ENCODE data around the gene MYOD1. TPM values are rescaled to one million over a fixed set of nuclear protein-coding genes. Genes with fewer than 3 reads are reported as not detected.

The MYOD1 gene
- total RNA-seq, 1 donor from 2014 or later = not detected

DNA sequence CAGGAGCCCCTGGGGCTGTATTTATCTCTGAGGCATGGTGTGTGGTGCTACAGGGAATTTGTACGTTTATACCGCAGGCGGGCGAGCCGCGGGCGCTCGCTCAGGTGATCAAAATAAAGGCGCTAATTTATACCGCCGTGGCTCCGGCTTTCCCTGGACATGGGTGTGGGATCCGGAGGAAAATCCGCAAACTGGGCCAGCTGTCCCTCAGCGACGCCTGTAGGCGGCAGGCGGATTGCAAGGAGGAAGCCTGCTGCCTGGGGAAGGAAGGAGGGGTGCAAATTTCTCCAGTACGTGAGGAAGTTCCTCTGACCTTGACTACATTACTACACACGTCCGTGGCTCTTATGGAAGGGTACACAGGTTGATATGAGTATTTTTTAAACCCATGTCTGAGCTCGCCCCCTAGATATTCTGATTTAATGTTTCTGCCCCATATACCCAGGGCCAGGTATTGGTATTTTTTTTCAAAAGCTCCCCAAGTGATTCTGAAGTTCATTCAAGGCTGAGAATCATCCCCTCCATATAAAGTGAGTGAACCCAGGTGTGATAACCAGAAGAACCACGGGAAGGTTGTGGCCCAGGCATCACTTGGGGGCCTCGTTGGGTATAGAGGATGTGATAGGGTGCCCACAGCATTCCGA, 2.8 kb downstream of the MYOD1 start:
- peak; percentile 60 for DNase-seq (ENCODE audit: low spot score)
- Mint-ChIP-seq H3K36me3 (ENCODE audit: low read depth, unreplicated experiment) (no peaks in the 10 kb centered on the region), H3K27me3 (ENCODE audit: unreplicated experiment) (peaks cover 14% of the 10 kb centered on the region), H3K9me3 (ENCODE audit: unreplicated experiment) (no peaks in the 10 kb centered on the region), H3K4me1 (ENCODE audit: unreplicated experiment) (no peaks in the 10 kb centered on the region), H3K4me3 (ENCODE audit: unreplicated experiment) (no peak overlapping the region), H3K27ac (ENCODE audit: unreplicated experiment) (no peak overlapping the region)
- TF ChIP-seq, protein P1, sequence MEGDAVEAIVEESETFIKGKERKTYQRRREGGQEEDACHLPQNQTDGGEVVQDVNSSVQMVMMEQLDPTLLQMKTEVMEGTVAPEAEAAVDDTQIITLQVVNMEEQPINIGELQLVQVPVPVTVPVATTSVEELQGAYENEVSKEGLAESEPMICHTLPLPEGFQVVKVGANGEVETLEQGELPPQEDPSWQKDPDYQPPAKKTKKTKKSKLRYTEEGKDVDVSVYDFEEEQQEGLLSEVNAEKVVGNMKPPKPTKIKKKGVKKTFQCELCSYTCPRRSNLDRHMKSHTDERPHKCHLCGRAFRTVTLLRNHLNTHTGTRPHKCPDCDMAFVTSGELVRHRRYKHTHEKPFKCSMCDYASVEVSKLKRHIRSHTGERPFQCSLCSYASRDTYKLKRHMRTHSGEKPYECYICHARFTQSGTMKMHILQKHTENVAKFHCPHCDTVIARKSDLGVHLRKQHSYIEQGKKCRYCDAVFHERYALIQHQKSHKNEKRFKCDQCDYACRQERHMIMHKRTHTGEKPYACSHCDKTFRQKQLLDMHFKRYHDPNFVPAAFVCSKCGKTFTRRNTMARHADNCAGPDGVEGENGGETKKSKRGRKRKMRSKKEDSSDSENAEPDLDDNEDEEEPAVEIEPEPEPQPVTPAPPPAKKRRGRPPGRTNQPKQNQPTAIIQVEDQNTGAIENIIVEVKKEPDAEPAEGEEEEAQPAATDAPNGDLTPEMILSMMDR (IDR thresholded peaks at IDR 0.05; ENCODE audit: unreplicated experiment) = peak; percentile 37

DNA sequence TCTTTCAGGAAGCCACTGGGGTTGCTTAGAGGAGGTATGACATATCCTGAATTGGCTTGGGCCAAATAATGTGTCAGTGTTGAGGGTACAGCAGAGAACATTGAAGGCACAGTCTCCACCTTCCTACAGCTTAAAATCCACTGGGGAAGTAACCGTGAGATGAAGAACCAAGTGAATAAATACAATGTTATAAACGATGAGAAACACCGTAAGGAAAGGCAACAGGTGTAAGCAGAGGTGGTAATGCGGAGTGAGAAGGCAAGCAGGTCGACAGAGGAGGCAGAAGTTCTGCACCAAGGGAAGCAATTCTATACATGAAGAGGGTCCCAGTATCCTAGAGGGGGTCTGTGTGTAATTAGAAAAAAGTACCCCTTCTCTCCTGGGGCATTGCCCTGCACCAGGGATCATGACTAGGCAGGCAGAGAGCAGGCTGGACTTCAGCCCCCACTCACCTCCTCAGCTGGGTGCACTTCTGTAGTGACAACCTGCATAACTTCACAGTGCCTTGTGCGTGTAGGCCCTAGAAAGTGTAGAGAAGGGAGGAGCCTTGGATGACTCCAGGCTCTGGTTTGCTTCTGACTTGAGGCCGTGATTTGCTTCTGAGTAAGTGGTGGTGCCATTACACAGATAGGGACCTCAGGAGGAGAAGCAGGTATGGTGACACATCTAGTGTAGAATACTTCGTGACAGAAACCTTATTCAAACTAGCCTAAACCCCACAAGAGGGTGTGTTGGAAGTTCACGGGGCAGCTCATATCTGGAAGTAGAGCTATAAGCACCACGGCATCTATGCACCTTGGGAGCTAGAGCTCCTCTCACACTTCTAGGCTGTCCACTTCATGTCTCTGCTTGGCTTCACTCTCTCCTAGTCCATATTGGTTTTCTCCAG, 4.9 kb downstream of the MYOD1 start:
- Mint-ChIP-seq H3K9me3 (ENCODE audit: unreplicated experiment) (no peaks in the 10 kb centered on the region), H3K4me1 (ENCODE audit: unreplicated experiment) (no peaks in the 10 kb centered on the region), H3K27ac (ENCODE audit: unreplicated experiment) (no peak overlapping the region), H3K4me3 (ENCODE audit: unreplicated experiment) (no peak overlapping the region), H3K27me3 (ENCODE audit: unreplicated experiment) (peaks cover 4% of the 10 kb centered on the region), H3K36me3 (ENCODE audit: low read depth, unreplicated experiment) (no peaks in the 10 kb centered on the region)
- no peak for DNase-seq (ENCODE audit: low spot score)
- TF ChIP-seq, protein P1 (IDR thresholded peaks at IDR 0.05; ENCODE audit: unreplicated experiment) = no peak

DNA sequence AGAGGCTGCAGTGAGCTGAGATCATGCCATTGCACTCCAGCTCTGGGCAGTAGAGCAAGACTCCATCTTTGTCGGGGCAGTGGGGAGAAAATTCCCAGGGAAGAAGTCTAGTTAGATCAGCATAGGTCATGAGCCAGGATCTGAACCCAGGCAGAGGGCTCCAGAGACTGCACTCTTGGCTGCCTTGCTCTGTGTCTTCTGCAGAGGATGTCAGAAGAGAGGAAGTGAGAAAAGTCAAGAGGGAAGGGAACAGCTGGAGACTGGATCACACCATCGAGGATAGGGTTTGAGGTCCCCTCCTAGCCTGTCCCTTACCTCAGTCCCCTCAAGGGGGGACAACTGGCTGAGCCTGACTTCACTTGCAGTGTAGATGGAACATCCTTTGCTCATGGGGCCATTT, 5.8 kb downstream of the MYOD1 start:
- Mint-ChIP-seq H3K4me1 (ENCODE audit: unreplicated experiment) (no peaks in the 10 kb centered on the region), H3K27ac (ENCODE audit: unreplicated experiment) (no peak overlapping the region), H3K4me3 (ENCODE audit: unreplicated experiment) (no peak overlapping the region), H3K9me3 (ENCODE audit: unreplicated experiment) (no peaks in the 10 kb centered on the region), H3K27me3 (ENCODE audit: unreplicated experiment) (peaks cover 4% of the 10 kb centered on the region), H3K36me3 (ENCODE audit: low read depth, unreplicated experiment) (no peaks in the 10 kb centered on the region)
- DNase-seq (ENCODE audit: low spot score) = no peak
- TF ChIP-seq, protein P1 (IDR thresholded peaks at IDR 0.05; ENCODE audit: unreplicated experiment) = no peak

DNA sequence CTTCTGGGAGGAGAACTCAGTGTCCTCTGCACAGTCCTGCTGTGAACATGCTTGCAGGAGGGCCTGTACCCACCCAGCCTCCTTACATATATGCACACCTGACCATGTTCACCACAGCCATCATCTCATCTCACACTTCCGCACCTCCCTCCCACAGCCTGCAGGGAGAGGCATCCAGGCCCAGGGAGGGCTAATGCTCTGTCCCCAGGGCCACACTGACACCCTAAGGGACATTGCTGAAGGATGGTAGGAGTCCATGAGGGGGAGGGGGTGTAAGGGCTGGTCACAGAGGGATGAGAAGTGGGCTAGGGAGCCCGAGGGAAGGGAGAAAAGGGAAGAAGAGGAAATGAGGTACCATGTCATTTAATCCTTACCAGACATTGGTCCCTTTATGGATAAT, 10.8 kb downstream of the MYOD1 start:
- TF ChIP-seq, protein P1 (IDR thresholded peaks at IDR 0.05; ENCODE audit: unreplicated experiment) = no peak
- Mint-ChIP-seq H3K27me3 (ENCODE audit: unreplicated experiment) (peaks cover 9% of the 10 kb centered on the region), H3K36me3 (ENCODE audit: low read depth, unreplicated experiment) (no peaks in the 10 kb centered on the region), H3K9me3 (ENCODE audit: unreplicated experiment) (no peaks in the 10 kb centered on the region), H3K4me3 (ENCODE audit: unreplicated experiment) (no peak overlapping the region), H3K27ac (ENCODE audit: unreplicated experiment) (no peak overlapping the region), H3K4me1 (ENCODE audit: unreplicated experiment) (no peaks in the 10 kb centered on the region)
- DNase-seq (ENCODE audit: low spot score) = no peak

Measured in endothelial cell (in vitro differentiated cells).